HepG2 (cell line): Measurements from ENCODE around the gene CFAP61. TPM values are rescaled to one million over a fixed set of nuclear protein-coding genes. Genes with fewer than 3 reads are reported as not detected.

Source experiments
- ATAC-seq: fragments of 200-7000 bp; cut with Tn5 transposase; 3 replicates; pipeline ENCODE4 v1.9.1; 2020; ENCODE audit warnings: mild to moderate bottlenecking, moderate library complexity
- BruUV-seq: library from RNA; stranded (reverse); fragments of 400-500 nt; replicated peaks from 2 replicates; lab custom pipeline; 2021; lab: Mats Ljungman, UMichigan
- CTCF ChIA-PET: fragments of 300-600 bp; formaldehyde crosslinking; extraction: SDS; loops from one replicate; lab custom pipeline; 2021; ENCODE audit warnings: low total read pairs, inconsistent platforms, low intra/inter-chr PET ratio; lab: Yijun Ruan, JAX
- POLR2A ChIA-PET: fragments of 350-600 bp; sonication (Branson Sonifier 250); formaldehyde crosslinking; loops from one replicate; lab custom pipeline; 2020; ENCODE audit warnings: antibody characterized with exemption, inconsistent platforms; lab: Yijun Ruan, JAX
- DNase-seq: peaks from one replicate; pipeline ENCODE4 v3.0.0-alpha.2; 2015; ENCODE audit warnings: low spot score
- FAIRE-seq: peaks from 3 replicates; lab custom pipeline; 2011; peaks lifted over from hg19 to GRCh38; lab: Jason Lieb, UNC
- H2AFZ ChIP-seq: one replicate; pipeline ENCODE4 v1.6.1; 2011; ENCODE audit warnings: low read length, inconsistent platforms
- H3K27ac ChIP-seq: fragments of 300-600 bp; 3 replicates; pipeline ENCODE4 v1.8.0; 2011; ENCODE audit warnings: mixed run types, mild to moderate bottlenecking, mixed read lengths, low read length, inconsistent platforms; ENCODE audit not compliant: insufficient read depth; ENCODE audit errors: extremely low read length
- H3K27me3 ChIP-seq, 2 experiments: fragments of 200-600 bp in 1 of 2; 2 replicates in 1 of 2; 3 replicates in 1 of 2; pipeline versions ENCODE4 v1.6.0 to v1.8.0; 2011; ENCODE audit warnings: low read length in 2 of 2, mild to moderate bottlenecking in 2 of 2, moderate library complexity in 2 of 2, inconsistent platforms in 1 of 2; ENCODE audit not compliant: insufficient read depth in 2 of 2, control insufficient read depth in 1 of 2
- H3K36me3 ChIP-seq, 2 experiments: fragments of 200-600 bp in 1 of 2; replicated peaks in 1 of 2; 2 replicates in 1 of 2; 3 replicates in 1 of 2; pipeline versions ENCODE4 v1.5.1 to v1.8.0; 2011; ENCODE audit warnings: low read length in 2 of 2, inconsistent platforms in 1 of 2; ENCODE audit not compliant: insufficient read depth in 2 of 2, control insufficient read depth in 1 of 2
- H3K4me1 ChIP-seq: 2 replicates; pipeline ENCODE4 v1.5.1; 2012; ENCODE audit warnings: low read length, inconsistent platforms; ENCODE audit not compliant: insufficient read depth
- H3K4me2 ChIP-seq: 2 replicates; pipeline ENCODE4 v1.6.0; 2011; ENCODE audit warnings: low read depth, low read length, inconsistent platforms
- H3K4me3 ChIP-seq, 3 experiments: fragments of 200-600 bp in 1 of 3; sonication (generic), shearing (Covaris generic) in 1 of 3; replicated peaks in 1 of 3; 2 replicates each; pipeline ENCODE4 v1.5.1; 2011 to 2016; ENCODE audit warnings: low read length in 3 of 3, inconsistent platforms in 2 of 3, low read depth in 2 of 3, mild to moderate bottlenecking in 2 of 3, control low read depth in 1 of 3, mixed read lengths in 1 of 3; ENCODE audit not compliant: insufficient read depth in 1 of 3
- H3K79me2 ChIP-seq: one replicate; pipeline ENCODE4 v1.6.1; 2011; ENCODE audit warnings: low read length, inconsistent platforms; ENCODE audit not compliant: insufficient read depth
- H3K9ac ChIP-seq: 2 replicates; pipeline ENCODE4 v1.6.0; 2011; ENCODE audit warnings: mild to moderate bottlenecking, low read depth, low read length, inconsistent platforms; ENCODE audit not compliant: insufficient read depth
- H3K9me3 ChIP-seq: 2 replicates; pipeline ENCODE4 v1.5.1; 2012; ENCODE audit warnings: mild to moderate bottlenecking, low read length
- H4K20me1 ChIP-seq: 2 replicates; pipeline ENCODE4 v1.6.0; 2011; ENCODE audit warnings: inconsistent platforms, mild to moderate bottlenecking, low read length, moderate library complexity; ENCODE audit not compliant: insufficient read depth
- BRD4 ChIP-seq: sonication (generic); formaldehyde crosslinking; IDR thresholded peaks from 2 replicates; pipeline ENCODE4 v1.4.0; 2020; ENCODE audit warnings: missing genetic modification reagents
- DNMT1 ChIP-seq: sonication (generic); formaldehyde crosslinking; IDR thresholded peaks from 2 replicates; pipeline ENCODE4 v1.5.1; 2020; ENCODE audit warnings: mild to moderate bottlenecking, missing genetic modification reagents
- FIP1L1 ChIP-seq: fragments of 200-400 bp; formaldehyde crosslinking; IDR thresholded peaks from 2 replicates; pipeline ENCODE4 v1.6.1; 2018; ENCODE audit warnings: low read depth, mild to moderate bottlenecking, low read length, moderate library complexity, borderline replicate concordance; ENCODE audit not compliant: insufficient read depth
- HNRNPLL ChIP-seq: fragments of 200-400 bp; formaldehyde crosslinking; IDR thresholded peaks from 2 replicates; pipeline ENCODE4 v1.6.1; 2017; ENCODE audit warnings: mild to moderate bottlenecking, low read depth, low read length; ENCODE audit not compliant: poor library complexity, severe bottlenecking
- KLF12 ChIP-seq: sonication (generic); formaldehyde crosslinking; IDR thresholded peaks from 2 replicates; pipeline ENCODE4 v1.4.0; 2020; ENCODE audit warnings: missing genetic modification reagents, borderline replicate concordance
- MTA1 ChIP-seq: sonication (generic); formaldehyde crosslinking; IDR thresholded peaks from 2 replicates; pipeline ENCODE4 v1.4.0; 2020; ENCODE audit warnings: missing genetic modification reagents, mild to moderate bottlenecking, borderline replicate concordance
- PLRG1 ChIP-seq: fragments of 450-650 bp; conservative IDR thresholded peaks from 2 replicates; pipeline ENCODE4 v1.6.1; 2016
- PRMT3 ChIP-seq: sonication (generic); formaldehyde crosslinking; IDR thresholded peaks from 2 replicates; pipeline ENCODE4 v1.8.1; 2022; ENCODE audit warnings: low read depth, mild to moderate bottlenecking, moderate library complexity, missing genetic modification reagents, borderline replicate concordance
- SMAD3 ChIP-seq: sonication (generic); formaldehyde crosslinking; IDR thresholded peaks from 2 replicates; pipeline ENCODE4 v1.4.0; 2020; ENCODE audit warnings: missing genetic modification reagents
- SP4 ChIP-seq: sonication (generic); formaldehyde crosslinking; IDR thresholded peaks from 2 replicates; pipeline ENCODE4 v1.8.1; 2023; ENCODE audit warnings: mild to moderate bottlenecking, missing genetic modification reagents
- ZNF234 ChIP-seq: sonication (generic); formaldehyde crosslinking; conservative IDR thresholded peaks from 2 replicates; pipeline ENCODE4 v1.5.1; 2020; ENCODE audit warnings: mild to moderate bottlenecking, missing genetic modification reagents
- ZNF501 ChIP-seq: sonication (generic); formaldehyde crosslinking; IDR thresholded peaks from 2 replicates; pipeline ENCODE4 v1.5.1; 2020; ENCODE audit warnings: mild to moderate bottlenecking, moderate library complexity, missing genetic modification reagents
- ZNF563 ChIP-seq: sonication (generic); formaldehyde crosslinking; IDR thresholded peaks from 2 replicates; pipeline ENCODE4 v1.8.0; 2022; ENCODE audit warnings: mild to moderate bottlenecking, moderate library complexity, missing genetic modification reagents
- ZNF776 ChIP-seq: sonication (generic); formaldehyde crosslinking; IDR thresholded peaks from 2 replicates; pipeline ENCODE4 v1.4.0; 2020; ENCODE audit warnings: mild to moderate bottlenecking, missing genetic modification reagents
- ZNF777 ChIP-seq: sonication (generic); formaldehyde crosslinking; IDR thresholded peaks from 2 replicates; pipeline ENCODE4 v1.4.0; 2020; ENCODE audit warnings: missing genetic modification reagents
- WGBS: methylation state at CpG from one replicate; pipeline ENCODE4 v1.1.6; 2017; ENCODE audit warnings: low lambda C conversion rate; 5-methylcytosine and 5-hydroxymethylcytosine counted together
- in situ Hi-C: cut with HindIII; loops from 2 replicates; pipeline ENCODE4 v1.10.0; 2017; ENCODE audit warnings: low pct_unique_long_range_greater_than_20kb; ENCODE audit not compliant: extremely low pct_ligation_motif_present
- intact Hi-C: fragments of 100-400 bp; cut with micrococcal nuclease; formaldehyde crosslinking; loops from one replicate; pipeline ENCODE4 v1.10.0; 2022; ENCODE audit not compliant: unreplicated experiment
- polyA plus RNA-seq, 8 experiments: library from polyadenylated mRNA; depleted of rRNA in 3 of 8; stranded (reverse) in 7 of 8; unstranded in 1 of 8; fragments of >200 nt; fragmentation: Illumina TruSeq in 4 of 8; extraction: Trizol in 4 of 8; gene quantifications; 2 replicates each; pipeline versions ENCODE4 v1.2.1 to v1.2.3, GENCODE V29; 2011 to 2016; ENCODE audit warnings: low read depth in 4 of 8, missing spikeins in 1 of 8, mixed read lengths in 1 of 8; ENCODE audit not compliant: insufficient read depth in 1 of 8
- total RNA-seq, 5 experiments: library from RNA; depleted of rRNA; stranded (reverse); fragments of >200 nt; fragmentation: Illumina TruSeq; extraction: Trizol; gene quantifications; 2 replicates each; pipeline ENCODE4 v1.2.3, GENCODE V29; 2016; ENCODE audit warnings: low read depth in 1 of 5
- TF ChIP-seq, protein P1 (sequence below): sonication (generic); formaldehyde crosslinking; IDR thresholded peaks from 2 replicates; pipeline ENCODE4 v1.4.0; 2020; ENCODE audit warnings: missing genetic modification reagents
- TF ChIP-seq, protein P2 (sequence below): sonication (generic); formaldehyde crosslinking; IDR thresholded peaks from 2 replicates; pipeline ENCODE4 v1.4.0; 2020; ENCODE audit warnings: missing genetic modification reagents, mild to moderate bottlenecking, borderline replicate concordance
- TF ChIP-seq, protein P3 (sequence below): sonication (generic); formaldehyde crosslinking; conservative IDR thresholded peaks from 2 replicates; pipeline ENCODE4 v1.4.0; 2020; ENCODE audit warnings: missing genetic modification reagents

Gene CFAP61
- total and polyA plus RNA-seq, 2 of the 13 experiments (the other 11 are each of a cell fraction or from before 2014, with no cell fraction given) = 0.27 TPM; not detected in 1

DNA sequence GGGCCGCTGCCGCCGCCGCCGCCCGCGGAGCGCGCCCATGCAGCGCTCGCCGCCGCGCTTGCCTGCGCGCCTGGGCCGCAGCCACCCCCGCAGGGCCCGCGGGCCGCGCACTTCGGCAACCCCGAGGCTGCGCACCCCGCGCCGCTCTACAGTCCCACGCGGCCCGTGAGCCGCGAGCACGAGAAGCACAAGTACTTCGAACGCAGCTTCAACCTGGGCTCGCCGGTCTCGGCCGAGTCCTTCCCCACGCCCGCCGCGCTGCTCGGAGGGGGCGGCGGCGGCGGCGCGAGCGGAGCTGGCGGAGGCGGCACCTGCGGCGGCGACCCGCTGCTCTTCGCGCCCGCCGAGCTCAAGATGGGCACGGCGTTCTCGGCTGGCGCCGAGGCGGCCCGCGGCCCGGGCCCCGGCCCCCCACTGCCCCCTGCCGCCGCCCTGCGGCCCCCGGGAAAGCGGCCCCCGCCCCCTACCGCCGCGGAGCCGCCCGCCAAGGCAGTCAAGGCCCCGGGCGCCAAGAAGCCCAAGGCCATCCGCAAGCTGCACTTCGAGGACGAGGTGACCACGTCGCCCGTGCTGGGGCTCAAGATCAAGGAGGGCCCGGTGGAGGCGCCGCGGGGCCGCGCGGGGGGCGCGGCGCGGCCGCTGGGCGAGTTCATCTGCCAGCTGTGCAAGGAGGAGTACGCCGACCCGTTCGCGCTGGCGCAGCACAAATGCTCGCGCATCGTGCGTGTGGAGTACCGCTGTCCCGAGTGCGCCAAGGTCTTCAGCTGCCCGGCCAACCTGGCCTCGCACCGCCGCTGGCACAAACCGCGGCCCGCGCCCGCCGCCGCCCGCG lies 316.3 kb downstream of the CFAP61 start (continued):
- TF ChIP-seq, protein P1, sequence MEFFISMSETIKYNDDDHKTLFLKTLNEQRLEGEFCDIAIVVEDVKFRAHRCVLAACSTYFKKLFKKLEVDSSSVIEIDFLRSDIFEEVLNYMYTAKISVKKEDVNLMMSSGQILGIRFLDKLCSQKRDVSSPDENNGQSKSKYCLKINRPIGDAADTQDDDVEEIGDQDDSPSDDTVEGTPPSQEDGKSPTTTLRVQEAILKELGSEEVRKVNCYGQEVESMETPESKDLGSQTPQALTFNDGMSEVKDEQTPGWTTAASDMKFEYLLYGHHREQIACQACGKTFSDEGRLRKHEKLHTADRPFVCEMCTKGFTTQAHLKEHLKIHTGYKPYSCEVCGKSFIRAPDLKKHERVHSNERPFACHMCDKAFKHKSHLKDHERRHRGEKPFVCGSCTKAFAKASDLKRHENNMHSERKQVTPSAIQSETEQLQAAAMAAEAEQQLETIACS (CRISPR knock-in tag) = peak; percentile 35; the same call in 1 of the 2 replicates
- TF ChIP-seq ZNF777 (peak; percentile 53; the same call in 1 of the 2 replicates), DNMT1 (CRISPR knock-in tag) (peak; percentile 10; the same call in 1 of the 2 replicates)

DNA sequence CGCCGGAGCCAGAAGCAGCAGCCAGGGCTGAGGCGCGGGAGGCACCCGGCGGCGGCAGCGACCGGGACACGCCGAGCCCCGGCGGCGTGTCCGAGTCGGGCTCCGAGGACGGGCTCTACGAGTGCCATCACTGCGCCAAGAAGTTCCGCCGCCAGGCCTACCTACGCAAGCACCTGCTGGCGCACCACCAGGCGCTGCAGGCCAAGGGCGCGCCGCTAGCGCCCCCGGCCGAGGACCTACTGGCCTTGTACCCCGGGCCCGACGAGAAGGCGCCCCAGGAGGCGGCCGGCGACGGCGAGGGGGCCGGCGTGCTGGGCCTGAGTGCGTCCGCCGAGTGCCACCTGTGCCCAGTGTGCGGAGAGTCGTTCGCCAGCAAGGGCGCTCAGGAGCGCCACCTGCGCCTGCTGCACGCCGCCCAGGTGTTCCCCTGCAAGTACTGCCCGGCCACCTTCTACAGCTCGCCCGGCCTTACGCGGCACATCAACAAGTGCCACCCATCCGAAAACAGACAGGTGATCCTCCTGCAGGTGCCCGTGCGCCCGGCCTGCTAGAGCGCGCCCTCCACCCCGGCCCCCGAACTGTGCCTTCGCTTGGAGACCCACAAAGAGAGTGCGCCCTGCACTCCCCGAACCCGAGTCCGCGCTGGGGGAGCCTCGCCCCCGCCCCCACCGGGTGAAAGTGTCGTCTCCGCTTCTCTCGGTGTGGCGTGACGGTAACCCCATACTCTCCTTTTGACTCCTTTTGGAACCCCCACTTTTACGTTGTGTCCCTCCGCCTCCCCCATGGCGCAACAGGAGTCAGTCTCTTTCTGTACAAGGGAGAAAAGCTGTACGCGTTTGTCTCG lies 317.1 kb downstream of the CFAP61 start:
- Histone ChIP-seq H3K4me1 (peaks cover 13% of the 10 kb centered on the region; the same call in 1 of the 2 replicates), H3K27ac (no peak overlapping the region), H2AFZ (no peak overlapping the region), H3K27me3 (peaks cover 25 to 91% of the 10 kb centered on the region in 2 experiments), H3K9me3 (no peaks in the 10 kb centered on the region), H4K20me1 (no peaks in the 10 kb centered on the region), H3K4me2 (peak overlapping the region; percentile 62; the same call in 1 of the 2 replicates), H3K9ac (no peak overlapping the region), H3K79me2 (no peaks in the 10 kb centered on the region), H3K4me3 (peak overlapping the region in 1 of 3 experiments; percentile 54; a peak in 2 of 6 replicates), H3K36me3 (no peaks in the 10 kb centered on the region)
- no peak for DNase-seq
- intact Hi-C loops (no loop called here), in situ Hi-C loops (no loop called here)
- CTCF ChIA-PET = no interaction called here
- WGBS = 29% methylated on average over 53 of the region's 86 CpGs
- POLR2A ChIA-PET = no interaction called here
- ATAC-seq = peak; percentile 62
- FAIRE-seq = no peak
- no TSS peak for BruUV-seq
- TF ChIP-seq SMAD3 (CRISPR knock-in tag) (no peak), MTA1 (CRISPR knock-in tag) (no peak), PLRG1 (no peak), KLF12 (CRISPR knock-in tag) (no peak), PRMT3 (no peak), HNRNPLL (peak; percentile 62), ZNF776 (CRISPR knock-in tag) (no peak), SP4 (CRISPR knock-in tag) (no peak), ZNF563 (CRISPR knock-in tag) (0 out of 2 replicates have a peak, but pooled peaks have one; percentile 13), ZNF501 (no peak), FIP1L1 (no peak), BRD4 (CRISPR knock-in tag) (no peak), ZNF234 (CRISPR knock-in tag) (no peak)
- TF ChIP-seq, protein P2, sequence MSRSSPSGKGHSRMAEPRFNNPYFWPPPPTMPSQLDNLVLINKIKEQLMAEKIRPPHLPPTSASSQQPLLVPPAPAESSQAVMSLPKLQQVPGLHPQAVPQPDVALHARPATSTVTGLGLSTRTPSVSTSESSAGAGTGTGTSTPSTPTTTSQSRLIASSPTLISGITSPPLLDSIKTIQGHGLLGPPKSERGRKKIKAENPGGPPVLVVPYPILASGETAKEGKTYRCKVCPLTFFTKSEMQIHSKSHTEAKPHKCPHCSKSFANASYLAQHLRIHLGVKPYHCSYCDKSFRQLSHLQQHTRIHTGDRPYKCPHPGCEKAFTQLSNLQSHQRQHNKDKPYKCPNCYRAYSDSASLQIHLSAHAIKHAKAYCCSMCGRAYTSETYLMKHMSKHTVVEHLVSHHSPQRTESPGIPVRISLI (CRISPR knock-in tag) = no peak
- TF ChIP-seq, protein P3, sequence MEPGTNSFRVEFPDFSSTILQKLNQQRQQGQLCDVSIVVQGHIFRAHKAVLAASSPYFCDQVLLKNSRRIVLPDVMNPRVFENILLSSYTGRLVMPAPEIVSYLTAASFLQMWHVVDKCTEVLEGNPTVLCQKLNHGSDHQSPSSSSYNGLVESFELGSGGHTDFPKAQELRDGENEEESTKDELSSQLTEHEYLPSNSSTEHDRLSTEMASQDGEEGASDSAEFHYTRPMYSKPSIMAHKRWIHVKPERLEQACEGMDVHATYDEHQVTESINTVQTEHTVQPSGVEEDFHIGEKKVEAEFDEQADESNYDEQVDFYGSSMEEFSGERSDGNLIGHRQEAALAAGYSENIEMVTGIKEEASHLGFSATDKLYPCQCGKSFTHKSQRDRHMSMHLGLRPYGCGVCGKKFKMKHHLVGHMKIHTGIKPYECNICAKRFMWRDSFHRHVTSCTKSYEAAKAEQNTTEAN (CRISPR knock-in tag) = no peak
